Bladder microvascular endothelial cell (primary cell): ENCODE data around the gene CDHR3. TPM values are rescaled to one million over a fixed set of nuclear protein-coding genes. Genes with fewer than 3 reads are reported as not detected.

ENCODE experiments used
- total RNA-seq: library from RNA; depleted of rRNA; stranded (reverse); fragments of >200 nt; gene quantifications from 2 replicates; pipeline ENCODE4 v1.2.3, GENCODE V29; 2014

The CDHR3 gene
- total RNA-seq: 0.81 and 1.2 TPM in 2 replicates

GRCh38 chr7:105963038-105963667, at the start of gene CDHR3:
CDHR3 (plus strand) TSS chr7:105963264; CDS start chr7:105963319, 55 bp downstream.

Other genes starting within 250 kb of the CDHR3 start
- gene ATXN7L1, start 86.7 kb upstream of the CDHR3 start, total RNA-seq: 2.3 and 11.3 TPM in 2 replicates
- gene SYPL1, start 149.0 kb downstream of the CDHR3 start, total RNA-seq: 44.2 and 117 TPM in 2 replicates